ENCODE results near the gene TSPAN17. TPM values are rescaled to one million over a fixed set of nuclear protein-coding genes. Genes with fewer than 3 reads are reported as not detected.

Gene TSPAN17
- total and polyA plus RNA-seq, 2 donors (not counting 1 experiment from before 2014, with no cell fraction given): 34.8 to 35.2 TPM

GRCh38 chr5:176610435-176610773 lies 36.9 kb upstream of the TSPAN17 start:
- H4K20me1 ChIP-seq (ENCODE audit: control insufficient read depth, extremely low read depth, insufficient read depth, low read length): no peaks in the 10 kb centered on the region
- no peaks in the 10 kb centered on the region for H3K9me3 ChIP-seq (ENCODE audit: control insufficient read depth, insufficient read depth, low read depth, low read length)
- H3K4me2 ChIP-seq (ENCODE audit: extremely low read depth, insufficient read depth, low read length): peak overlapping the region; percentile 9
- no peaks in the 10 kb centered on the region for H3K27me3 ChIP-seq (ENCODE audit: control insufficient read depth, insufficient read depth, low read length)
- no peaks in the 10 kb centered on the region for H3K79me2 ChIP-seq (ENCODE audit: control insufficient read depth, insufficient read depth, low read length)
- H3K27ac ChIP-seq (ENCODE audit: insufficient read depth, low read length): no peak overlapping the region
- peak overlapping the region; percentile 21 to 65 (median 44) for H3K4me3 ChIP-seq (replicated peaks in 1 of 4; ENCODE audit: control extremely low read depth in 1 of 4, insufficient read depth in 1 of 4, low read depth in 3 of 4, low read length in 4 of 4)
- TF ChIP-seq CTCF (conservative IDR thresholded peaks at IDR 0.05 in 1 of 2, IDR thresholded peaks at IDR 0.05 in 1 of 2; ENCODE audit: low read depth in 1 of 2, low read length in 2 of 2): no peak
- TF ChIP-seq EZH2 (IDR thresholded peaks at IDR 0.05; ENCODE audit: low read length, missing control alignments): no peak
- DNase-seq (ENCODE audit: low read depth in 2 of 2): no peak
- H3K36me3 ChIP-seq (ENCODE audit: control insufficient read depth, insufficient read depth, low read length): no peaks in the 10 kb centered on the region
- no peak overlapping the region for H2AFZ ChIP-seq (ENCODE audit: low read length)
- H3K9ac ChIP-seq (ENCODE audit: insufficient read depth, low read length): peak overlapping the region; percentile 1
- peaks cover 17% of the 10 kb centered on the region for H3K4me1 ChIP-seq (ENCODE audit: control insufficient read depth, extremely low read depth, insufficient read depth, low read length)

- H4K20me1 ChIP-seq (ENCODE audit: control insufficient read depth, extremely low read depth, insufficient read depth, low read length): no peaks in the 10 kb centered on the region
- H3K79me2 ChIP-seq (ENCODE audit: control insufficient read depth, insufficient read depth, low read length): no peaks in the 10 kb centered on the region
- H3K27me3 ChIP-seq (ENCODE audit: control insufficient read depth, insufficient read depth, low read length): no peaks in the 10 kb centered on the region
- peaks cover 26% of the 10 kb centered on the region for H3K4me1 ChIP-seq (ENCODE audit: control insufficient read depth, extremely low read depth, insufficient read depth, low read length)
- peak; percentile 83 to 89 for DNase-seq (ENCODE audit: low read depth in 2 of 2)
- TF ChIP-seq CTCF (conservative IDR thresholded peaks at IDR 0.05 in 1 of 2, IDR thresholded peaks at IDR 0.05 in 1 of 2; ENCODE audit: low read depth in 1 of 2, low read length in 2 of 2): no peak
- TF ChIP-seq EZH2 (IDR thresholded peaks at IDR 0.05; ENCODE audit: low read length, missing control alignments): no peak
- H2AFZ ChIP-seq (ENCODE audit: low read length): no peak overlapping the region
- H3K36me3 ChIP-seq (ENCODE audit: control insufficient read depth, insufficient read depth, low read length): no peaks in the 10 kb centered on the region
- no peak overlapping the region for H3K4me2 ChIP-seq (ENCODE audit: extremely low read depth, insufficient read depth, low read length)
- H3K9ac ChIP-seq (ENCODE audit: insufficient read depth, low read length): no peak overlapping the region
- no peaks in the 10 kb centered on the region for H3K9me3 ChIP-seq (ENCODE audit: control insufficient read depth, insufficient read depth, low read depth, low read length)
- H3K27ac ChIP-seq (ENCODE audit: insufficient read depth, low read length): no peak overlapping the region
- H3K4me3 ChIP-seq (replicated peaks in 1 of 4; ENCODE audit: control extremely low read depth in 1 of 4, insufficient read depth in 1 of 4, low read depth in 3 of 4, low read length in 4 of 4): no peak overlapping the region
These were observed 35.8 kb upstream of the TSPAN17 start for GRCh38 chr5:176611435-176611834.

GRCh38 chr5:176612008-176612407 lies 35.3 kb upstream of the TSPAN17 start:
- Histone ChIP-seq H3K4me3 (replicated peaks in 1 of 4; ENCODE audit: control extremely low read depth in 1 of 4, insufficient read depth in 1 of 4, low read depth in 3 of 4, low read length in 4 of 4) (no peak overlapping the region), H3K79me2 (ENCODE audit: control insufficient read depth, insufficient read depth, low read length) (no peaks in the 10 kb centered on the region), H2AFZ (ENCODE audit: low read length) (no peak overlapping the region), H3K4me2 (ENCODE audit: extremely low read depth, insufficient read depth, low read length) (no peak overlapping the region), H4K20me1 (ENCODE audit: control insufficient read depth, extremely low read depth, insufficient read depth, low read length) (no peaks in the 10 kb centered on the region), H3K4me1 (ENCODE audit: control insufficient read depth, extremely low read depth, insufficient read depth, low read length) (peaks cover 30% of the 10 kb centered on the region), H3K36me3 (ENCODE audit: control insufficient read depth, insufficient read depth, low read length) (no peaks in the 10 kb centered on the region), H3K9ac (ENCODE audit: insufficient read depth, low read length) (no peak overlapping the region), H3K27me3 (ENCODE audit: control insufficient read depth, insufficient read depth, low read length) (no peaks in the 10 kb centered on the region), H3K27ac (ENCODE audit: insufficient read depth, low read length) (no peak overlapping the region), H3K9me3 (ENCODE audit: control insufficient read depth, insufficient read depth, low read depth, low read length) (no peaks in the 10 kb centered on the region)
- TF ChIP-seq CTCF (conservative IDR thresholded peaks at IDR 0.05 in 1 of 2, IDR thresholded peaks at IDR 0.05 in 1 of 2; ENCODE audit: low read depth in 1 of 2, low read length in 2 of 2) (no peak), EZH2 (IDR thresholded peaks at IDR 0.05; ENCODE audit: low read length, missing control alignments) (no peak)
- DNase-seq (ENCODE audit: low read depth in 2 of 2): no peak

Measured in fibroblast of lung (primary cell).